HFFc6 (cell line): ENCODE measurements around the gene PELI3. TPM values are rescaled to one million over a fixed set of nuclear protein-coding genes. Genes with fewer than 3 reads are reported as not detected.

ENCODE experiments used
- DNase-seq: peaks from one replicate; pipeline ENCODE4 v3.0.0-alpha.2; 2018
- H3K27ac Mint-ChIP-seq: 2 replicates; pipeline ENCODE4 v1.8.0; 2020; ENCODE audit warnings: mild to moderate bottlenecking, mixed read lengths
- H3K27me3 Mint-ChIP-seq: 2 replicates; pipeline ENCODE4 v1.8.0; 2021; ENCODE audit warnings: mild to moderate bottlenecking, moderate library complexity, mixed read lengths; ENCODE audit not compliant: insufficient read depth
- H3K36me3 Mint-ChIP-seq: 2 replicates; pipeline ENCODE4 v1.8.0; 2021; ENCODE audit warnings: low read depth, mixed read lengths
- H3K4me1 Mint-ChIP-seq: 2 replicates; pipeline ENCODE4 v1.8.0; 2020; ENCODE audit warnings: low read depth, mixed read lengths
- H3K4me3 Mint-ChIP-seq: 2 replicates; pipeline ENCODE4 v1.8.0; 2020; ENCODE audit warnings: mild to moderate bottlenecking, moderate library complexity, mixed read lengths
- H3K9me3 Mint-ChIP-seq: 2 replicates; pipeline ENCODE4 v1.8.0; 2020; ENCODE audit warnings: mild to moderate bottlenecking, mixed read lengths
- CTCF ChIP-seq: fragments of 200-600 bp; sonication (generic); IDR thresholded peaks from 2 replicates; pipeline ENCODE4 v1.5.0; 2021; ENCODE audit warnings: antibody characterized with exemption, mild to moderate bottlenecking
- total RNA-seq, 6 experiments: library from RNA; stranded (reverse); fragmentation: NEBNext Ultra II Directional; extraction: Animal tissue kit (Norgen Biotek cat#: 25700); gene quantifications; 2 replicates in 1 of 6; 3 replicates in 5 of 6; pipeline ENCODE4 v1.2.3, GENCODE V29; 2021

Gene PELI3
- total RNA-seq, 6 experiments from 2014 or later, result 6.7 to 8.0 (median 7.2) TPM

- H3K27ac Mint-ChIP-seq, result no peak overlapping the region
- H3K4me3 Mint-ChIP-seq, result no peak overlapping the region
- no peaks in the 10 kb centered on the region for H3K36me3 Mint-ChIP-seq
- no peaks in the 10 kb centered on the region for H3K27me3 Mint-ChIP-seq
- no peak for TF ChIP-seq CTCF
- no peak for DNase-seq
- no peaks in the 10 kb centered on the region for H3K4me1 Mint-ChIP-seq
- no peaks in the 10 kb centered on the region for H3K9me3 Mint-ChIP-seq
These were observed 28.7 kb downstream of the PELI3 start for GRCh38 chr11:66495401-66495854.

GRCh38 chr11:66497206-66497605 lies 30.5 kb downstream of the PELI3 start:
- Mint-ChIP-seq H3K27me3 (no peaks in the 10 kb centered on the region), H3K36me3 (no peaks in the 10 kb centered on the region), H3K27ac (no peak overlapping the region), H3K4me3 (no peak overlapping the region), H3K9me3 (no peaks in the 10 kb centered on the region), H3K4me1 (no peaks in the 10 kb centered on the region)
- no peak for DNase-seq
- no peak for TF ChIP-seq CTCF

- H3K27me3 Mint-ChIP-seq, result no peaks in the 10 kb centered on the region
- H3K9me3 Mint-ChIP-seq, result no peaks in the 10 kb centered on the region
- no peak for TF ChIP-seq CTCF
- no peaks in the 10 kb centered on the region for H3K4me1 Mint-ChIP-seq
- DNase-seq, result no peak
- no peak overlapping the region for H3K4me3 Mint-ChIP-seq
- no peaks in the 10 kb centered on the region for H3K36me3 Mint-ChIP-seq
- no peak overlapping the region for H3K27ac Mint-ChIP-seq
These were observed 31.8 kb downstream of the PELI3 start for GRCh38 chr11:66498506-66498905.

GRCh38 chr11:66505276-66505816 lies 38.6 kb downstream of the PELI3 start:
- no peak overlapping the region for H3K4me3 Mint-ChIP-seq
- no peaks in the 10 kb centered on the region for H3K4me1 Mint-ChIP-seq
- DNase-seq, result no peak
- H3K36me3 Mint-ChIP-seq, result peaks cover 4% of the 10 kb centered on the region; the same call in 1 of the 2 replicates
- no peaks in the 10 kb centered on the region for H3K9me3 Mint-ChIP-seq
- no peaks in the 10 kb centered on the region; the same call in 1 of the 2 replicates for H3K27me3 Mint-ChIP-seq
- no peak for TF ChIP-seq CTCF
- no peak overlapping the region for H3K27ac Mint-ChIP-seq

- Mint-ChIP-seq H3K4me1 (peaks cover 9% of the 10 kb centered on the region), H3K4me3 (no peak overlapping the region), H3K9me3 (no peaks in the 10 kb centered on the region), H3K27me3 (no peaks in the 10 kb centered on the region; the same call in 1 of the 2 replicates), H3K36me3 (peaks cover 4% of the 10 kb centered on the region; the same call in 1 of the 2 replicates), H3K27ac (no peak overlapping the region)
- no peak for DNase-seq
- TF ChIP-seq CTCF, result no peak
These were observed 42.4 kb downstream of the PELI3 start for GRCh38 chr11:66509131-66509561.
